Stimulated activated memory B cell treated with anti-CD40 and anti-IgM and Interleukin-4, amounts not matched to agents 10 μg/mL and 1 μg/mL and 100 μg/mL, for 72 hours (primary cell): ENCODE results near the gene KMT2B.

ENCODE experiments used
- ATAC-seq: fragments of 150-1000 bp; cut with Tn5 transposase; 2 replicates; pipeline ENCODE4 v1.10.0; 2021
- H3K27ac Mint-ChIP-seq: one replicate; pipeline ENCODE4 v1.8.0; 2022; ENCODE audit warnings: mild to moderate bottlenecking, mixed read lengths
- H3K27me3 Mint-ChIP-seq: one replicate; pipeline ENCODE4 v1.8.0; 2022; ENCODE audit warnings: mixed read lengths
- H3K36me3 Mint-ChIP-seq: one replicate; pipeline ENCODE4 v1.8.0; 2022; ENCODE audit warnings: mixed read lengths
- H3K4me1 Mint-ChIP-seq: one replicate; pipeline ENCODE4 v1.8.0; 2022; ENCODE audit warnings: mixed read lengths
- H3K4me3 Mint-ChIP-seq: one replicate; pipeline ENCODE4 v1.8.0; 2022; ENCODE audit warnings: mild to moderate bottlenecking, moderate library complexity, mixed read lengths
- H3K9me3 Mint-ChIP-seq: one replicate; pipeline ENCODE4 v1.8.0; 2022; ENCODE audit warnings: mixed read lengths

KMT2B gene

DNA sequence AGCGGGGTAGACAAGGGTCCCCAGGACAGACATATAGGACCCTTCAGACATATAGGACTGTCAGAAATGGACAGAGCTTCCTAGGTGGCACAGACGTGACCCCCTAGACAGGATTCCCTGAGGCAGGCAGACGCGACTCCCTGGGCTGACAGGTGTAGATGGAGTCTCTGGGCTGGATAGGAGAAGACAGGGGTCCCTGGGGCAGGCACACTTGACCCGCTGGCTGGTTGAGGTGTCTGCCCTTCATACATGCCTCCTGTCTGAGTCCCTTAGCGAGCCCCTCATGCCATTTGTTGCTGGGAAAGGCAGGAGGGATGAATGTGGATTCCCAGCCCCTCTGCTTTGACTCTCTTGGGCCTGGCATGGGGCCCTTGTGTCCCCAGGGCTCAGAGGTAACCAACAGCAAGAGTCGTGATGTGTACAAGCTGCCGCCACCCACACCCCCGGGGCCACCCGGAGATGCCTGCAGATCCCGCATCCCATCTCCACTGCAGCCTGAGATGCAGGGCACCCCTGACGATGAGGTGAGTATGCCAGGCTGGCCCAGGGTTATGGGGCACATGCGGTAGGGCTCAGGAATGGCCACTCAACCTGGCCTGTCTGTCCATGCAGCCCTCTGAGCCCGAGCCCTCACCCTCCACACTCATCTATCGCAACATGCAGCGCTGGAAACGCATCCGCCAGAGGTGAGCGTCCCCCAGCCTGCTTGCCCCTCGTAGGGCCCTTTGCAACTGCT lies 36.0 kb downstream of the KMT2B start:
- ATAC-seq: no peak

DNA sequence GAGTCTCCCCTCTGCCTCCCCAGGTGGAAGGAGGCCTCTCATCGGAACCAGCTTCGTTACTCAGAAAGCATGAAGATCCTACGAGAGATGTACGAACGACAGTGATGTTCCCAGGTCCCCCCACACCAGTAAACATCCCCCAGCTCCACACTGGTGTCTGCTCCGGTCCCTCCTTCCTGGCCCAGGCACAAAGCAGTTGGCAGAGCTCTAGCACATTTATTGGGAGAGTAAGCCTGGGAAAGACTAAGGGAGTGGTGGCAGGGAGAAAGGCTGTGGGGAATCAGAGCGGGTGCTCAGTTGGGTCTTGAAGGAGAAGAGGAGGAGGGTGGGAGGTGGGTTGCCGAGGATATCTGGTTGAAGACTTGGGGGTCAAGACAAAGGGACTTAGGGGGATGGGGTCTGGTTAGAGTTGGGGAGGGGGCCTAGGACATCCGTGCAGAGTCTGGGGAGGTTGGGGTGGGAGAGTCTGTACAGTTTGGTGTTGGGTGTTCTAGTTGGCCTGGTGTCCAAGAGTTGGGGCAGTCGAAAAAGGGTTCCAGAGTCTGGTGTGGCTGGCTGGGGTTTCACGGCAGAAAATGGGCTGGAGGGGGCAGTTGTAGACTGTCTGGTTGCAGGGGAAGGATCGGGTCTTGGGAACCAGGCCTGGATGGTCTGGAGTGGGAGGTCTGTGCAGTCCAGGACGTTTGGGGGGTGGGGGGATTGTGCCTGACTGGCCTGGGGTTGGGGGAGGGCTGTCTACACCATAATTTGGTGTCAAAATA lies 36.7 kb downstream of the KMT2B start:
- Mint-ChIP-seq H3K4me3 (no peak overlapping the region), H3K4me1 (peaks cover 50% of the 10 kb centered on the region), H3K9me3 (no peaks in the 10 kb centered on the region), H3K36me3 (peaks cover 43% of the 10 kb centered on the region), H3K27ac (no peak overlapping the region), H3K27me3 (peaks cover 31% of the 10 kb centered on the region)
- no peak for ATAC-seq

More for the DNA sequence above, 36.0 kb downstream of the KMT2B start:
- peaks cover 50% of the 10 kb centered on the region for H3K4me1 Mint-ChIP-seq
- H3K36me3 Mint-ChIP-seq: peaks cover 43% of the 10 kb centered on the region
- peaks cover 31% of the 10 kb centered on the region for H3K27me3 Mint-ChIP-seq
- H3K4me3 Mint-ChIP-seq: no peak overlapping the region
- no peak overlapping the region for H3K27ac Mint-ChIP-seq
- H3K9me3 Mint-ChIP-seq: no peaks in the 10 kb centered on the region

DNA sequence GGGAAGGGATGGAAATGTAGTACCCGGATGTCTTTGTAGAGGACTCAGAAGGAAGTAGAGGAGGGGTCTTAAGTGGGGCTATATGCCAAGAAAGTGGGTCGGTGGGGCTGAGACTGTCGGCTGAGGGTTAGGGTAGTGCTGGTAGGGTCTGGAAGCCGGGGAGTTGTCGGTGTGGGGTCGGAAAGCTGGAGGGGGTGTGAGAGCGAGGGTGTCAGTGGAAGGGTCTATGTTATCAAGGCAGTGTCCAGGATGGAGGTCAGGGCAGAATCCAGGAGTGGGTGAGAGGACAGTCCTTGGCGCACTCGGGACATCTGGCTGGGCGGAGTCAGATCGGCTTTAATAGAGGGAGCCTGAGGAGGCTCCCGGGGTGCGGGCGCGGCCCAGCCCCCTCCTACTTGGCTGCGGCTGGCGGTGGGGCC lies 37.3 kb downstream of the KMT2B start:
- H3K4me1 Mint-ChIP-seq: peaks cover 47% of the 10 kb centered on the region
- H3K27ac Mint-ChIP-seq: no peak overlapping the region
- peak overlapping the region; percentile 2 for H3K4me3 Mint-ChIP-seq
- ATAC-seq: no peak
- peaks cover 43% of the 10 kb centered on the region for H3K36me3 Mint-ChIP-seq
- H3K9me3 Mint-ChIP-seq: no peaks in the 10 kb centered on the region
- H3K27me3 Mint-ChIP-seq: peaks cover 31% of the 10 kb centered on the region

DNA sequence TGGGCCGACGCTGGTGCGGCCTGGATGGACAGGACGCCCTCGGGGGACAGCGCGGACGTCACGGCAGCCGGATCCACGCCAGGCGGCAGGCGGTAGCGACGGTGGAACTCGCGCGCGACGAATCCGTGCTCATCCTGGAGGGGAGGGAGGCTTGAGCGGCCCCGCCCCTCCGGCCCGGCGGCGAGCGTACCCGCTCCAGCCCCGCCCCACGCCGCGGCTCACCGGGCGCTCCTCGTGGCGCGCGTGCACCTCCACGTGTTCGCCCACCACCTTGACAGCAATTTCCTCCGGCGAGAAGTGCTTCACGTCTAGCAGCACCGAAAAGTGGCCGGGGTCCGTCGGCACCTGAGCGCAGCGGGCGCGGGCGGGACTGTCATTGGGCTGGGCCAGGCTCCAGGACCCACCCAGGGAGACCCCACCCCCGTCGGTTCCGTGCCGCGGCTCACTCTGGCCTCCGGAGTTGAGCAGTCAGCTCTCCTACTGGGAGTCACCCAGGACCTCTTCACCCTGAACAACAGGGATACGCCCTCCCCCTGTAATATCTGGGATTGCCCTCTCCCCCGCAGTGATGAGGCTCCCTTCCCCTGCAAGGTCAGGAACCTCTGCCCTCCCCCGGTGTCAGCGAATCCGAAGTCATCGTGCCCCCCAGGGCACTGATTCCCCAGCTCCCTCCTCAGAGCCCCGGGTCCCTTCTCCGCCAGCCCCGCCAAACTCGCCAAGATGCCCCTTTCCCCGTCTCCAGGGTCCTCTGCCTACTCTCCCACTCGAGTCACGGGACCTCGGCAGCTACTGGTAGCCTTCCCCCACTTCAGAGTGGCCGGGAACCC lies 38.0 kb downstream of the KMT2B start:
- no peak for ATAC-seq

DNA sequence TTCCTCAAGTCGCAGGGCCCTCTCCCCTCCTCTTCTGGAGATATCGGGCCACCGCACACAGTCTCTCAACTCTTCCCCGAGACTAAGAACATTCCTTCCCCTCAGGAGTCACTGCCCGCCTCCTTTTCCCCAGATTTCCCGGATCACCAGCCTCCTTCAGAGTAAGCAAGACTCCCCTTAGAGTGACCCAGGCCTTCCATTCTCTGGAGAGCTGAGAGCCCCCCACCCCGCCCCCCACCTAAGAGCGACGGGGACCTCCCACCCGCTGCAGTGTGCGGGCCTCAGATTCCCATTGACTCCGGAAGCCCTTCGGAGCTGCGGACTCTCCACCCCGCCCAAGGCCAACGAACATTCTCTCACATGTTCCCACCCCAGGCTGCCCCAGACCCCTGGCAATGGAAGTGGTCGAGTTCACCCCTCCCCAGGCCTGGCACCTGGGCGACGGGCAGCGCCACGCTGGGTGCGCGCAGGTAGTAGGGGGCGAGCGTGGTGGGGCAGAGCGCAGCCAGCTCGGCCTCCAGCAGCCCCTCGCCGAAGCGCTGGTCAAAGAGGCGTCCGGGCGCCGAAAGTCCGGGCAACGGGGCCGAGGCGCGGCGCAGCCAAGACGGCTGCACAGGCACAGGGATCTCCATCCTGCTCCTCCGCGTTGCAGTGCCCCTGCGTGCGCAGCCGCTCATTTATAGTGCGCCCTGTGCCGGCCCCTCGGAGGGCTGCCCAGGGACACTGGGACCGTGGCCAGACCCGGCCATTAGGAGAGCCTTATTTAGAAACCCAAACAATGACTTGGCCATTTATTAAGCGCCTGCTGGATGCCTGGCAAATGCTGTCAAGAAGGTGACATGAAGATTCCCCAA lies 38.8 kb downstream of the KMT2B start, which contains the start of gene HSPB6:
HSPB6 (minus strand) TSS at position 653 of the 854 bp plus-strand sequence; CDS start at position 632, 21 bp downstream.
- H3K4me3 Mint-ChIP-seq: peak within 1 kb of the TSS; percentile 86
- ATAC-seq: no peak
- peaks cover 43% of the 10 kb centered on the region for H3K36me3 Mint-ChIP-seq
- H3K9me3 Mint-ChIP-seq: no peaks in the 10 kb centered on the region
- H3K27ac Mint-ChIP-seq: peak within 1 kb of the TSS; percentile 87
- H3K27me3 Mint-ChIP-seq: peaks cover 31% of the 10 kb centered on the region
- H3K4me1 Mint-ChIP-seq: peaks cover 45% of the 10 kb centered on the region

More for the DNA sequence above, 38.0 kb downstream of the KMT2B start:
- Mint-ChIP-seq H3K4me1 (peaks cover 45% of the 10 kb centered on the region), H3K36me3 (peaks cover 43% of the 10 kb centered on the region), H3K27me3 (peaks cover 31% of the 10 kb centered on the region), H3K9me3 (no peaks in the 10 kb centered on the region), H3K27ac (no peak overlapping the region), H3K4me3 (peak overlapping the region; percentile 4)

DNA sequence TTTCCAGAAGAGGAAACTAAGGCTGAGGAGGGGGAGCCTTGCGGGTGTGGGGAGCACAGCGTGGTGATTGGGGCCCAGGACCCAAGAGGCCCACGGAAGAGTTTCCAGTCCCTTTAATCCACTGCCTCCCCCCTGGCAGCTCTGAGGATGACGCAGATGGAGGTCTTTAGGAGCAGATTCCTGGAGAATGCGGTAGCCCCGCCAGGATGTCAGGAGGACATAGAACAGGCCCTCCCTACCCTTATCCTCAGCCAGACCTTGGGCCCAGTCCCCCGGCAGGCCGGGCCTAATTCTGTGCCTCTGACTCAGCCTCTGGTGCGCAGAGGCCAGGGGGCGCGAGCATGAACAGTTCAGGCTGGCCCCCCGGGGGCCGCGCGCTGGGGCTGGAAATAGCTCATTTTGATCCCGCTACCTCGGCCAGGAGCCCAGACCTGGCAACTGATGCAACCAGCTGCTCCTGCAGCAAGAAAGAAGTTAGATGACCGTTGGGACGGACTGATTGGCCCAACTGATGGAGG lies 39.5 kb downstream of the KMT2B start:
- H3K27me3 Mint-ChIP-seq: peaks cover 31% of the 10 kb centered on the region

DNA sequence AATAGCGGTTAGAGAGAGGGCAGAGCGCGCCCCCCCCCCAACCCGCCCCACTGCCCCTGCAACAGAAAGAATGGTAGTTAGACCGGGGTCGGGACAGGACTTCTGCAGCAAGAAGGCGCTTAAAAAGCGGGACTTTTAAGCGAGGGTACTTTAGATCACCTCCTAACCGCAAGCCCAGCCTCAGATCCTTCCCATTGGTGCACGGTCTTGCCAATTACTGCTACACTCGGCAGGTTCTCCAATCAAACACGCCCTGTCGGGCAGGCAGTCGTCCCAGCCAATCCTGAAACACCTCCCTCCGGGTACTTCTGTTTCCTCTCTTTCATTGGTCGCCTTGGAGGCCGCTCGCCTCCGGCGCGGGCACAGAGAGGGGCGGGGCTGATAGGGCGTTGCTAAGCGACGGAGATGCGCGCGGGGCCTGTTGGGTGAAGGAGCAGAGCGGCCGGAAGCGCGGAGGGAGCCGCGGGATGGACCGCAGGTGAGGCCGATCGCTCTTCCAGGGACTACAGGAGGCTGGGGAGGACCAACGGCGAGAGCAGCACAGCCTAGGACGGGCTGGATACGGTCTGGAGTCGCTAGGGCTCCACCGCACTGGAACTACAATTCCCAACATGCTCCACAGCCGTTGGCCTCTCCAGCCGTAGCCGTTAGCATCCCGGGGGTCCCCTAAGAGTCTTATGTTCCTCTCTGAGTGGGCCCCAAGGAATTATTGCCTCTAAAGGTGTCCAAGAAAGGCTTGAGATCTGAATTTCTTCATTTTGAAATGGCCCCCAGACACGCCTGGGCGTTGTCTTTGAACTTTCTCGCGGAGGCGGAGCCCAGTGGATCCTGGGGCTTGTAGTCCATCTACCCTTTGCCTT lies 40.2 kb downstream of the KMT2B start, which contains the start of gene PROSER3:
PROSER3 (plus strand) TSS at position 428 of the 860 bp plus-strand sequence; CDS start at position 468, 40 bp downstream.
- no peaks in the 10 kb centered on the region for H3K9me3 Mint-ChIP-seq
- H3K4me3 Mint-ChIP-seq: peak within 1 kb of the TSS; percentile 86
- peaks cover 31% of the 10 kb centered on the region for H3K27me3 Mint-ChIP-seq
- peaks cover 40% of the 10 kb centered on the region for H3K36me3 Mint-ChIP-seq
- peak; percentile 99 for ATAC-seq
- peak within 1 kb of the TSS; percentile 87 for H3K27ac Mint-ChIP-seq
- H3K4me1 Mint-ChIP-seq: peaks cover 39% of the 10 kb centered on the region

More for the DNA sequence above, 39.5 kb downstream of the KMT2B start:
- Mint-ChIP-seq H3K27ac (peak overlapping the region; percentile 87), H3K9me3 (no peaks in the 10 kb centered on the region), H3K4me1 (peaks cover 41% of the 10 kb centered on the region), H3K4me3 (peak overlapping the region; percentile 86), H3K36me3 (peaks cover 46% of the 10 kb centered on the region)
- no peak for ATAC-seq

DNA sequence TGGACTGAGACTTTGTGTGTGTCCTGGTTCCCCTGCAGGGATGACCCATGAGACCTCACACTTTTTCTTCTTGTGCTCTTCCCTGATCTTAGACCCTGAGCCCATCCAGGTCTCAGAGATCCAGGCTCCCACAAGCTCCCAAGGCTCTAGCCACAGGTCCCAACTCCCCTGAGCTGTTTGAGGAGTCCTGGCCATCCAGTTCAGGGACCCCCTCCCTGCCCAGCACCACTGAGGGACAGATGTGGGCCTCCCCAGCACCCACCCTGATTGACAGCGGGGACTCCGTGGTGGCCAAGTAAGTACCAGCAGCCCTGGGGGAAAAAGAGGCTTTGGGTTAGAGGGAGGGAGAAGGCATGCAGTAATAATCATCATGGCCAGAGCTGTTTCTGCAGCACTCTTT lies 41.9 kb downstream of the KMT2B start:
- H3K27me3 Mint-ChIP-seq: peaks cover 23% of the 10 kb centered on the region
- no peaks in the 10 kb centered on the region for H3K9me3 Mint-ChIP-seq
- peaks cover 24% of the 10 kb centered on the region for H3K36me3 Mint-ChIP-seq
- no peak overlapping the region for H3K27ac Mint-ChIP-seq
- ATAC-seq: no peak
- peaks cover 39% of the 10 kb centered on the region for H3K4me1 Mint-ChIP-seq
- H3K4me3 Mint-ChIP-seq: peak overlapping the region; percentile 57

DNA sequence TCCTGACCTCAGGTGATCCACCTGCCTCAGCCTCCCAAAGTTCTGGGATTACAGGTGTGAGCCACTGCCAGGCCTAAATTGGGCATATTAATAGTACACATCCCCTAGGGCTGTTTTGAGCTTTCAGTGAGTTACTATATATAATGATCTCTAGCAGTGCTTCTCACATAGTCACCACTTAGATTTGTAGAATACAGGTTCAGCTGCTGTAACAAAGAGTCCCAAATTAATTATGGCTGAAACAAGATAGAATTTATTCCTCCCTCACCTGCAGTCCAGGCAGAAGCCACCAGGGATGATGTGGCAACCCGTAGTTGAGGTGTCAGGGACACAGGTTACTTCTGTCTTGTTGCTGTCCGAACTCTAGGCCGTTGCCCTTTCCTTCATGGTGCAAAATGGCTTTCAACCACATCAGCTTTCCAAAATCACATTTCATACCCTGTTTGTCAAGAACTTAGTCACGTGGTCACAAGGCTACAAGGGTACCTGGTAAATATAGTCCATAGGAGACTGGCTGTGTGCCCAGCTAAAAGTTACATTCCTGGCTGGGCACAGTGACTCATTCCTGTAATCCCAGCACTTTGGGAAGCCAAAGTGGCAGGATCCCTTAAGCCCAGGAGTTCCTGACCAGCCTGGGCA lies 43.0 kb downstream of the KMT2B start:
- peaks cover 25% of the 10 kb centered on the region for H3K36me3 Mint-ChIP-seq
- no peak overlapping the region for H3K4me3 Mint-ChIP-seq
- no peak overlapping the region for H3K27ac Mint-ChIP-seq
- peaks cover 12% of the 10 kb centered on the region for H3K27me3 Mint-ChIP-seq
- H3K9me3 Mint-ChIP-seq: no peaks in the 10 kb centered on the region
- peaks cover 31% of the 10 kb centered on the region for H3K4me1 Mint-ChIP-seq
- no peak for ATAC-seq

DNA sequence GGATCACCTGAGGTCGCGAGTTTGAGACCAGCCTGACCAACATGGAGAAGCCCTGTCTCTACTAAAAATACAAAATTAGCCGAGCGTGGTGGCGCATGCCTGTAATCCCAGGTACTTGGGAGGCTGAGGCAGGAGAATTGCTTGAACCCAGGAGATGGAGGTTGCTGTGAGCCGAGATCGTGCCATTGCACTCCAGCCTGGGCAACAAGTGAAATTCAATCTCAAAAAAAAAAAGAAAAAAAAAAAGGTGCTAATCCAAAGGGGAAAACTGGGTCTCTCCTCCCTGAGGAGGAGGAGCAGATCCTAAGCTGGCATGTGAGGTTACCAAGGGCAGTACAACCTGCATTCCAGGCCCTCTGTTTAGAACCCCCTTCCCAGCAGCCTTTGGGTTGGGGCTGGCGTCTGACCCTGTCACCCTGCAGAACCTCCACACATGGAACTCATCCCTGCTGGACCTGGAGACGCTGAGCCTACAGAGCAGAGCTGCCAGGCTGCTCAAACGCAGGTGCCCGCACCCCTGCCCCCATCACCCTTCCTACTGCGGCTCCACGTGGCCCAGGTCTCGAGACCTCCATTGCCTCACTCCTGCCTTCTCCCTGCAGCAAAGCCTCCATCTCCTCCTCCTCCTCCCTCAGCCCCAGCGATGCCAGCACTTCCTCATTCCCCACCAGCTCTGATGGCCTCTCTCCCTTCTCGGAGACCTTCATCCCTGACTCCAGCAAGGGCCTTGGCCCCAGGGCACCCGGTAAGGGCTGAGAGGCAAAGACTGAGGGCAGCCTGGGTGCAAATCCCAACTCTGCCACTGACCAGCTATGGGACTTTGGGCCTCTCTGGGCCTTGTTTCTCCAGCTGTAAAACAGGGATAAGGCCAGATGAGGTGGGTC lies 46.9 kb downstream of the KMT2B start:
- Mint-ChIP-seq H3K36me3 (peaks cover 45% of the 10 kb centered on the region), H3K27me3 (no peaks in the 10 kb centered on the region), H3K4me3 (no peak overlapping the region), H3K27ac (no peak overlapping the region), H3K4me1 (peaks cover 9% of the 10 kb centered on the region), H3K9me3 (no peaks in the 10 kb centered on the region)
- no peak for ATAC-seq

DNA sequence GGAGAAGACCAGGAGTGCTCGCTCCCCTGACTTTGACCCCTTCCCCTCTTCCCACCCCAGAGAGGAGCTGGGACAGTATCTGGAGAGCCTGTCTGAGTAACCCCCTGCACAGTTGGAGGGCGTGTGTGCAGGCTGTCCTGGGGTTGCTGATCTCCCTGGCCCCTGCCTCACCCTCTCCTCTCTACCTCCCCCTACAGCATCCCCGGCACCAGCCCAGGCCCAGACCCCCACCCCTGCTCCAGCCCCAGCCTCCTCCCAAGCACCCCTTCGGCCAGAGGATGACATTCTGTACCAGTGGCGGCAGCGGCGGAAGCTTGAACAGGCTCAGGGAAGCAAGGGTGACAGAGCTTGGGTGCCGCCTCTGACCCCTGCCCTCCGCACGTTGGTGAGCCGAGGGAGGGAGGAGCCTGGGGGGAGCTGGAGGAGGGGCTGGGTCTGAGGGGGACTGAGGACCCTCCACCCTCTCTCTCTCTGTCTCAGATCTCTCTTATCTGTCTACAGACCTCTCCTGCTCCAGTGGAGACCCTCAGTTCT lies 48.8 kb downstream of the KMT2B start:
- H3K4me3 Mint-ChIP-seq: no peak overlapping the region
- peaks cover 7% of the 10 kb centered on the region for H3K4me1 Mint-ChIP-seq
- H3K27ac Mint-ChIP-seq: no peak overlapping the region
- H3K9me3 Mint-ChIP-seq: no peaks in the 10 kb centered on the region
- no peak for ATAC-seq
- H3K27me3 Mint-ChIP-seq: no peaks in the 10 kb centered on the region
- peaks cover 45% of the 10 kb centered on the region for H3K36me3 Mint-ChIP-seq
